ENCODE results near the gene SUOX. TPM values are rescaled to one million over a fixed set of nuclear protein-coding genes. Genes with fewer than 3 reads are reported as not detected.
"Not testable (repeated sequence)": the region's sequence is repeated elsewhere in the genome, so short reads cannot be mapped to it uniquely, and the experiment has no call there.

Gene SUOX
- polyA plus RNA-seq, 1 of the 3 experiments (the other 2 are of a cell fraction) = 23.2 TPM

DNA sequence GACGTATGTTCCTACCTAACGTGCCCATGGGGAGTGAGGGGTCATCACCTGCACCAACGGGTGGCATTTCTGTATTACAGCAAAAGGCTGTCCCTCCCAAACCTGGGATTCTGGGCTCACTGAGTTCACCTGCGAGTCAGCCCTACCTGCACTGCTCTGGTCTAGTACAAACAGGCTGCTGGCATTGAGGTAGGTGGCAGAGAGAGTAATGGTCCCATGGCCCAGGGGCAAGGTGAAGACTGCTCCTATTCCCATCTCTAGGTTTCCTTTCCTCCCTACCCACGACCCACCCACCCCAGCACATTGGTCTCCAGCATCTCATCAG is 421 bp downstream of the SUOX start (continued):
- no peak for TF ChIP-seq TAF1 (IDR thresholded peaks at IDR 0.05; ENCODE audit: borderline replicate concordance, low read depth, low read length)
- TF ChIP-seq ELF1 (IDR thresholded peaks at IDR 0.05) = no peak
- TF ChIP-seq SMC3 (IDR thresholded peaks at IDR 0.05; ENCODE audit: low read depth, low read length) = no peak
- TF ChIP-seq, protein P1, sequence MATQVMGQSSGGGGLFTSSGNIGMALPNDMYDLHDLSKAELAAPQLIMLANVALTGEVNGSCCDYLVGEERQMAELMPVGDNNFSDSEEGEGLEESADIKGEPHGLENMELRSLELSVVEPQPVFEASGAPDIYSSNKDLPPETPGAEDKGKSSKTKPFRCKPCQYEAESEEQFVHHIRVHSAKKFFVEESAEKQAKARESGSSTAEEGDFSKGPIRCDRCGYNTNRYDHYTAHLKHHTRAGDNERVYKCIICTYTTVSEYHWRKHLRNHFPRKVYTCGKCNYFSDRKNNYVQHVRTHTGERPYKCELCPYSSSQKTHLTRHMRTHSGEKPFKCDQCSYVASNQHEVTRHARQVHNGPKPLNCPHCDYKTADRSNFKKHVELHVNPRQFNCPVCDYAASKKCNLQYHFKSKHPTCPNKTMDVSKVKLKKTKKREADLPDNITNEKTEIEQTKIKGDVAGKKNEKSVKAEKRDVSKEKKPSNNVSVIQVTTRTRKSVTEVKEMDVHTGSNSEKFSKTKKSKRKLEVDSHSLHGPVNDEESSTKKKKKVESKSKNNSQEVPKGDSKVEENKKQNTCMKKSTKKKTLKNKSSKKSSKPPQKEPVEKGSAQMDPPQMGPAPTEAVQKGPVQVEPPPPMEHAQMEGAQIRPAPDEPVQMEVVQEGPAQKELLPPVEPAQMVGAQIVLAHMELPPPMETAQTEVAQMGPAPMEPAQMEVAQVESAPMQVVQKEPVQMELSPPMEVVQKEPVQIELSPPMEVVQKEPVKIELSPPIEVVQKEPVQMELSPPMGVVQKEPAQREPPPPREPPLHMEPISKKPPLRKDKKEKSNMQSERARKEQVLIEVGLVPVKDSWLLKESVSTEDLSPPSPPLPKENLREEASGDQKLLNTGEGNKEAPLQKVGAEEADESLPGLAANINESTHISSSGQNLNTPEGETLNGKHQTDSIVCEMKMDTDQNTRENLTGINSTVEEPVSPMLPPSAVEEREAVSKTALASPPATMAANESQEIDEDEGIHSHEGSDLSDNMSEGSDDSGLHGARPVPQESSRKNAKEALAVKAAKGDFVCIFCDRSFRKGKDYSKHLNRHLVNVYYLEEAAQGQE (IDR thresholded peaks at IDR 0.05; ENCODE audit: low read depth, low read length) = no peak
- no peak for TF ChIP-seq IRF3 (IDR thresholded peaks at IDR 0.05; ENCODE audit: low read depth, low read length)
- TF ChIP-seq CHD2 (IDR thresholded peaks at IDR 0.05; ENCODE audit: low read length, partially characterized antibody) = no peak
- no peak for TF ChIP-seq SIN3A (IDR thresholded peaks at IDR 0.05; ENCODE audit: borderline replicate concordance, low read depth, low read length)
- no peak for TF ChIP-seq FOXM1 (IDR thresholded peaks at IDR 0.05; ENCODE audit: low read depth)
- no peak for TF ChIP-seq MEF2A (IDR thresholded peaks at IDR 0.05; ENCODE audit: borderline replicate concordance, low read depth)

DNA sequence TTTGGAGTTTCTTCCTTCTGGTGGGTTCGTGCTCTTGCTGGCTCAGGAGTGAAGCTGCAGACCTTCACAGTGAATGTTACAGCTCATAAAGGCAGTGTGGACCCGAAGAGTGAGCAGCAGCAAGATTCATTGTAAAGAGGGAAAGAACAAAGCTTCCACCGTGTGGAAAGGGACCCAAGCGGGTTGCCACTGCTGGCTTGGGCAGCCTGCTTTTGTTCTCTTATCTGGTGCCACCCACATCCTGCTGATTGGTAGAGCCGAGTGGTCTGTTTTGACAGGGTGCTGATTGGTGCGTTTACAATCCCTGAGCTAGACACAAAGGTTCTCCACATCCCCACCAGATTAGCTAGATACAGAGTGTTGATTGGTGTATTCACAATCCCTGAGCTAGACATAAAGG is 2.4 kb downstream of the SUOX start:
- H2AFZ ChIP-seq (ENCODE audit: low read depth); H3K79me2 ChIP-seq (ENCODE audit: insufficient read depth); H3K4me1 ChIP-seq (ENCODE audit: control insufficient read depth in 1 of 2, insufficient read depth in 2 of 2, low read depth in 1 of 2, low read length in 1 of 2); DNase-seq; H3K4me2 ChIP-seq; H3K9ac ChIP-seq; H3K9me2 ChIP-seq; H3K4me3 ChIP-seq (ENCODE audit: low read depth in 2 of 2, low read length in 1 of 2); H3K9me3 ChIP-seq; H3K27ac ChIP-seq (ENCODE audit: low read depth in 2 of 2, low read length in 1 of 2); H4K20me1 ChIP-seq (ENCODE audit: insufficient read depth); H3K27me3 ChIP-seq (ENCODE audit: insufficient read depth): not testable (repeated sequence)
- ChIA-PET POLR2A (interaction anchor here (1.0 kb wide), 1 partner anchor 25 kb away, joined by 3 read pairs; the partner anchor contains the start of gene RAB5B), CTCF (interaction anchor here (10.8 kb wide), 1 partner anchor 25 kb away, joined by 183 read pairs; the partner anchor contains the start of gene IKZF4)
- 81% methylated on average over 6 of the region's 6 CpGs for WGBS (ENCODE audit: low lambda C conversion rate)
- Histone ChIP-seq H3K36me3 (replicated peaks in 1 of 2; ENCODE audit: control insufficient read depth in 1 of 2, insufficient read depth in 2 of 2, low read length in 1 of 2) (peaks cover 0 to 12% of the 10 kb centered on the region in 2 experiments), H3F3A (replicated peaks; ENCODE audit: insufficient read depth) (peaks cover 21% of the 10 kb centered on the region)

GRCh38 chr12:55999999-56000540 is 3.0 kb downstream of the SUOX start:
- H3K4me3 ChIP-seq (ENCODE audit: low read depth in 2 of 2, low read length in 1 of 2); H3K9me3 ChIP-seq; H3K27ac ChIP-seq (ENCODE audit: low read depth in 2 of 2, low read length in 1 of 2); POLR2A ChIA-PET; H4K20me1 ChIP-seq (ENCODE audit: insufficient read depth); H3K4me1 ChIP-seq (ENCODE audit: control insufficient read depth in 1 of 2, insufficient read depth in 2 of 2, low read depth in 1 of 2, low read length in 1 of 2); H3K9me2 ChIP-seq; H2AFZ ChIP-seq (ENCODE audit: low read depth); H3K4me2 ChIP-seq; DNase-seq; H3K9ac ChIP-seq; H3K79me2 ChIP-seq (ENCODE audit: insufficient read depth); H3K27me3 ChIP-seq (ENCODE audit: insufficient read depth); H3K36me3 ChIP-seq (replicated peaks in 1 of 2; ENCODE audit: control insufficient read depth in 1 of 2, insufficient read depth in 2 of 2, low read length in 1 of 2): not testable (repeated sequence)
- WGBS (ENCODE audit: low lambda C conversion rate) = 99% methylated on average over 13 of the region's 33 CpGs
- H3F3A ChIP-seq (replicated peaks; ENCODE audit: insufficient read depth) = peaks cover 16% of the 10 kb centered on the region
- CTCF ChIA-PET = interaction anchor here (10.8 kb wide), 1 partner anchor 24 kb away, joined by 183 read pairs; the partner anchor contains the start of gene IKZF4

Data from SK-N-SH (cell line).